Upper lobe of left lung (tissue), 4 donors: ENCODE results near the gene NF1.

Experiments
- CTCF ChIP-seq, 6 experiments: fragments of 450-650 bp in 4 of 6; fragments of 200-600 bp in 2 of 6; sonication (generic) in 2 of 6; IDR thresholded peaks; one replicate each; pipeline ENCODE4 v1.5.1; 2016 to 2019; ENCODE audit warnings: antibody characterized with exemption in 6 of 6
- EP300 ChIP-seq, 4 donors: sonication (generic); formaldehyde crosslinking; IDR thresholded peaks; one replicate each; pipeline ENCODE4 v1.5.1; 2017; ENCODE audit warnings: antibody characterized with exemption in 4 of 4, control low read depth in 2 of 4
- POLR2A ChIP-seq, 4 donors: fragments of 450-650 bp; IDR thresholded peaks; one replicate each; pipeline ENCODE4 v1.5.1; 2016 to 2017; ENCODE audit warnings: antibody characterized with exemption in 4 of 4, mild to moderate bottlenecking in 2 of 4
- POLR2AphosphoS5 ChIP-seq, 2 donors: sonication (generic); formaldehyde crosslinking; IDR thresholded peaks; one replicate each; pipeline ENCODE4 v1.5.1; 2017; ENCODE audit warnings: antibody characterized with exemption in 2 of 2

GRCh38 chr17:31093866-31094599 lies 744 bp upstream of the NF1 start:
- TF ChIP-seq CTCF (IDR thresholded peaks at IDR 0.05) (no peak), POLR2A (IDR thresholded peaks at IDR 0.05) (no peak), EP300 (IDR thresholded peaks at IDR 0.05) (no peak), POLR2AphosphoS5 (IDR thresholded peaks at IDR 0.05) (no peak)
